T47D (cell line): ENCODE results near the gene TPRG1L.

Experiments
- DNase-seq, 2 experiments: peaks; one replicate each; pipeline versions ENCODE4 v3.0.0 to v3.0.0-alpha.2; 2011 to 2012; ENCODE audit warnings: low read depth in 1 of 2, low spot score in 1 of 2
- JUND ChIP-seq: IDR thresholded peaks from 2 replicates; pipeline ENCODE4 v1.6.1; 2012; ENCODE audit warnings: low read depth
- in situ Hi-C: cut with HindIII; loops from 2 replicates; pipeline ENCODE4 v1.10.0; 2016; ENCODE audit warnings: low sequenced_read_pairs, low pct_unique_long_range_greater_than_20kb

TPRG1L gene

DNA sequence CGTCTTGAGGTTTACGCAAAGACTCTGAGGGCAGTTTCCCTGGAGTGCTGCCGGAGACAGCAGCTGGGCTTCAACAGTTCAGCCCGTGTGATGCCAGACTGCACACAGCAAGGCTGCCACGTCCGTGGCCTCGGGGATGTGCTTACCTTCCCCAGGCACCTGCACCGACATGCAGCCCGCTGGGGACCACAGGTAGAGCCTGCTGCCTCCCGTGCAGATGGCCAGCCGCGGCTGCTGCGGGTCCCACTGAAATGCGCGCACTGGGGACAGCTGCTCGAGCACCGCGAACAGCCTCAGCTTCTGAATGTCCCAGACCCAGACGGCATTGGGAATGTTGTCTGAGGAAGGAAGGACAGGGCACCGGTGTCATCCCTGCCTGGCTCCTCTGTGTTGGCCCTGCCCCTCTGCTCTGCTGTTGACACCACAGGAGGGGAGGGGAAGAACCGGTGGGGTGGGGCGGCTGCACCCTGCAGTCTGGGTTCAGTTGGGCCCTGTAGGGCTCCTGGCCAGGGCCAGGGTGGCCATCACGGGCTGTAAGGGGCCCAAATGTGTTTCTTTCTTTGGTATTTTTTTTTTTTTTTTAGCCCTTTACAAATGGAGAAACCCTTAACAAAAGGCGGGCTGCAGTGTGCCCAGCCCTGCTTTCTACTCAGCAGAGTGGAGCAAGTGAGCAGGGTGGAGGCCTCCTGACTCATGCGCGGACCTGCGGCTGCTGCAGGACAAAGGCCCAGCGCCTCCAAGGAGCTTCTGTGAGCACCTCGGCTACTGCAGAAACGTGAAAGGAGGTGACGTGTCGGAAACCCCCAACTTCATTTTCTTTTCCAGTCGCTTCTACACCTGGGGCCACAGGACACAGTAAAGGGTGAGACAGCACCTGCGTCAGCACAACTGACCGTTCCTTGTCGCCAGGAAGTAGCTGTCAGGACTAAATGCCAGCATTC, 6.8 kb downstream of the TPRG1L start:
- TF ChIP-seq JUND: no peak
- in situ Hi-C loops: no loop called here
- no peak for DNase-seq

DNA sequence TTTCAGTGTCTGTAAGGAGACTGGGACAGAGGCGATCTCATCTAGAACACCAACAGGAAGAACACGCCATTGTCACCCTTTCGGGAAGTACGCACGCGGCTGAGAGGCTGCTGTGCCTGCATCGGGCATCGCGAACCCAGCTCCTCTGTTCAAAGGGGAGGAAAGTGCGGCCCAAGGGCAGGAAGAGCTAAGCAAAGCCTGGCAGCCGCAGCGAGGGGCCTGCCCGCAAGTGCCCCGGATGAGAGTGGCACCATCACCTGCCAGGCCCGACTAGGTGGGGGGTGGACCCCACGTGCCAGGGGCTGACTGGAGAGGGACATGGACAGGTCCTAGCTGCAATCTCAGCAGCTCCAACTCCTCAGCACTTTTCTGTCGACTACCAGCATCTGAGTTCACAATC, 7.5 kb downstream of the TPRG1L start:
- no peak for DNase-seq
- in situ Hi-C loops: no loop called here
- no peak for TF ChIP-seq JUND

DNA sequence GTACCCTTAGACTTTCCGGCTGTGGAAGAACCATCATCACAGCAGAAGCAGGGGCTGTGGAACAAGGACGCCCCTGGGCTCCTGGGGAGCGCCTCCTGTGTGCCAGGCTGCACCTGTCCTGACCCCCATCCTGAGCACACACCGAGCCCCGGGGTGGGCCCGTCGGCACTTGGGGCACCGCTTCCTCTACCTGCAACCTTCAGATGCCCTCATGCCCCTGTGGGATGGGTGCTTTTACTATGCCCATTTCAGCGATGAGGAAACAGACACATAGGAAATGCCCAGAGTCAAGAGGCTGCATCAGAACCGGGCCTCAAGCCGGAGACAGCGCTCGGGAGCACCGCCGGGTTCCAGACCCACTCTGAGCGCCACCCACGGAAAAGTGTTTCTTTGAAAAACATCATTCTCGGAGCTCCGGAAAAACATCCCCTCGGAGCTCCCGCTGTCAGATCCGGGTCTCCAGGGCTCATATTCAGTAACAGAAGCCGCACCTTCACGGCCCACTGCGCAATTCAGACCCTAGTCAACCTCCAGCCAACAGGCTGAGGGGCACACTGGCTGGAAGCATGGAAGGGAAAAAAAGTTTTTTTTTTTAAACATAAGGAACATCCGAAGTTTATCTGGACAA, 8.0 kb downstream of the TPRG1L start:
- in situ Hi-C loops: no loop called here
- no peak for DNase-seq
- no peak for TF ChIP-seq JUND

DNA sequence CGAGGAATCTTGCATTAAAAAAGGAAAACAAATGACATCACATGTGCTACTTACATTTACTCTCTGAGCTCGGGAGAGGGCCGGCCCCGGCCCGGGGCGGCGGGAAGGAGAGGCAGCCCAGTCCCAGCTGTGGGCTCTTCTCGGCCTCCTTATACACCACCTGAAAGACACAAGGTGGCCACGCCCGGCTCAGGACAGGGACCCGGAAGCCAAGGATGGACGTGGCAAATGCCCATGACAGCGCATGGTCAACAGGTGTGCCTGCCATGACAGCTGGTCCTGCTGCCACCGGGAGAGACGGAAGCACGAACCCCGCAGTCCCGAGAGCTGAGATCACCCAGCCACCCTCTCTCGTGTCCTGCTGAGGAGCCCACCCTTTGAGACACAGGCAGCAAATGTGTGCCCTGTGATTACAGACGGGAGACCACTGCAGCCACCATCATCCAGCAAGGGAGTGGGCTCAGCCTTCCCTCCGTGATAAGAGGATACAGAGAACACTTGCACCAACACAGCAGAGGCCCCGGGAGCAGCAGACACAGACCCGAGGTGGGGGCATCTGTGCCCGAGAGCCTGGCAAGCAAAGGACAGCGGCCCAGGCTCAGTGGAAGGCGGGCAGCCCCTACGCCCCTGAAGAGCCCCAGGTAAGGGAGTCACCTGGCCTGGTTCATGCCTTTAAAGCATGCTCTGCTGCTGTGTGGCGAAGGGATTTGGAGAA, 8.7 kb downstream of the TPRG1L start:
- in situ Hi-C loops: no loop called here
- no peak for TF ChIP-seq JUND
- no peak for DNase-seq

DNA sequence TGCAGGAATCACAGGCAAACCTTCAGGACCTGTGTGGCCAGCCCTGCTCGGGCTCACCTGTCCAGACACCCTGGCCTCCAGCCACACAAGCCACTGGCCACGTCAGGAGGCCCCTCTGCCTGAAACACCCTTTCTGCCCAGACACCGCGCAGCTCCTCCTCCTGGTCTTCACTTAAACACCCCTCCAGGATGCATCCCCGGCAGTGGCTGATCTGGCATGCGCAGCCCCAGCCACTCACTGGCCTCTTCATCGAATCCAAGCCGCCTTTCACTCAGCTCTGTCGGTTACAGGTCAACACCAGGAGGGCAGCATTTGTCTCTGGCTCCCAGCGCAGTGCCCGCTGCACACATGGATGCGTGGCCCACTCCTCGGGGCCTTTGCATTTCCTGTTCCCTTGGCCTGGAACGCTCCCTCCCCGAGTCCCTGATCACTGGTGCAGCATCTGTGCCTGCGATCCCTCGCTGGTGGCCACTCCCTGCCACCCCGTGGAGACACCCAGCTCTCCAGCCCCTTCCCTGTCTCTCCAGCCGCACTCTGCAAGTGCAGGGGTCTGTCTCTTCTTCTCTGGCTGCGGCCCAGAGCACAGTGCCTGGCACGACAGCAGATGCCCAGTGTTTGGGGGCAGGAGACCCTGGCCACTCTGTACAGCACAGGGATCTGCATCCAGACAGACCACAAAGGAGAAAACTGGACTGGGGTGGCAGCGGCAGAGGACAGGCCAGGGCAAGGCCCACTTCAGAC, 9.4 kb downstream of the TPRG1L start:
- no peak for TF ChIP-seq JUND
- no peak for DNase-seq
- in situ Hi-C loops: no loop called here

DNA sequence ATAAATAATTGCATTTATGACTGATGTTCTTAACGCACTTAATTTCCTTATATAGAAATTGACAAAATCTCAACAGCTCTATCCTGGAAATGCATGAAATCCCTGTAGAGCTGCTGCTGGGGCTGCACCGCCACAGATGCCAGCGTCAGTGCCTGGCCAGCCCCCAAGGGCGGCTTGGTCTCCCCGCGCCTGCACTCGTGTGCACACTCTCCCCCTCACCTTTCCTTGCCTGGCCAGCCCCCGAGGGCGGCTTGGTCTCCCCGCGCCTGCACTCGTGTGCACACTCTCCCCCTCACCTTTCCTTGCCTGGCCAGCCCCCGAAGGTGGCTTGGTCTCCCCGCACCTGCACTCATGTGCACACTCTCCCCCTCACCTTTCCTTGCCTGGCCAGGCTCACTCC, 11.3 kb downstream of the TPRG1L start:
- no peak for DNase-seq
- no peak for TF ChIP-seq JUND
- in situ Hi-C loops: no loop called here

DNA sequence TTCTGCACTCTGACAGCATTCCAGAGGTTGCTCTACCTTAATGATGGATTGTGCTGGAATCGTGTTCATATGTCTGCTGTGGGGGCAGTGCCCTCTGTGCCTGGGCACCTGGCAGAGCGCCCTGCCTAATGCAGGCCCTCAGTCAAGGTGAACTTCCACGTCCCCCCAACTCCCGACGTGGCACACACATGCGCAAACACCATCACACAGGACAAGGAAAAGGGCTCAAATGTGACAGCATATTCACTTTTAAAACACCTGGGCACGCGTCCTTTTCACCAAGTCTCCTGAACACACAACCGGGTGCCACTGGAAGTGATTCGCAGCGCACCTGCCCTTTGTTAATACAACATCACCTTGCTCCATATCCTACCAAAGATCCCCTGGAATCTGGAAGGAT, 11.7 kb downstream of the TPRG1L start:
- TF ChIP-seq JUND: no peak
- no peak for DNase-seq

DNA sequence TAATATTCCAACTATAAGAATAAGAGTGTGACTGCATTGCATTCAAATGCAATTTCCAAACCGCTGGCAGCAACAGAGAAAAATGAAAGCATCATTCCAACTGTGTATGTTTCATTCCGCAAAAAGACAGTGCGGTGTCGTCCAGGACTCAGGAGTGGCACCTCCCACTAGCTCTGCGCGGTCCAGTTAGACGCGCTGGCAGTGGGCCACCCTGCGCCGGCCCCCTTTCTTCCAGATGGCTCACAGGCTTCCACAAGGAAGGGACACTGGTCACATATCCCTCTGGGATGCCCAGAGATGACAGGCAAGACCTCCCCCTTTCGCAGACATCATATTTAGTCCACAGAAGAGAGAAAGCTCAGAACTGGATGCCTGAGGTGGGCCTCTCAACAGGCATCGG, 13.2 kb downstream of the TPRG1L start:
- no peak for DNase-seq
- in situ Hi-C loops: no loop called here
- no peak for TF ChIP-seq JUND

More for the DNA sequence above, 11.7 kb downstream of the TPRG1L start:
- in situ Hi-C loops: no loop called here

DNA sequence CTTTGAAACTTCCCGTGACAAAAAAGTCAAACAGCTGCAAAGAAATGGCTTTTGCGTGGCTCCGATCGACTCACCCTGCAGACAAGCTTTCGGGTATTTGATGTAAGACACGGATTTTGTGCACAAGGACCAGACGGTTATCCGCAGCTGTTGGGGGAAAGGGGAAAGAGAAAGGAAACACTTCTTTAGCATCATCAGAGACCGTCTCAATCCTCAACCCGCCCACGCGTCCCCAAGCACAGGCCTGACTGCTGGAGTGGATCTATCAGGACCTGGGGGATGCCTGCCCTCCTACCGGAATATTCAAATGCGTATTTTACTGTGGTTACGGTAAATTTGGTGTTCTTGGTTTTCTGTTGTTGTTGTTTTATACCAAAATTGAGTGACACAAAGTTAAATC, 13.9 kb downstream of the TPRG1L start:
- in situ Hi-C loops: no loop called here
- no peak for TF ChIP-seq JUND
- DNase-seq: no peak

DNA sequence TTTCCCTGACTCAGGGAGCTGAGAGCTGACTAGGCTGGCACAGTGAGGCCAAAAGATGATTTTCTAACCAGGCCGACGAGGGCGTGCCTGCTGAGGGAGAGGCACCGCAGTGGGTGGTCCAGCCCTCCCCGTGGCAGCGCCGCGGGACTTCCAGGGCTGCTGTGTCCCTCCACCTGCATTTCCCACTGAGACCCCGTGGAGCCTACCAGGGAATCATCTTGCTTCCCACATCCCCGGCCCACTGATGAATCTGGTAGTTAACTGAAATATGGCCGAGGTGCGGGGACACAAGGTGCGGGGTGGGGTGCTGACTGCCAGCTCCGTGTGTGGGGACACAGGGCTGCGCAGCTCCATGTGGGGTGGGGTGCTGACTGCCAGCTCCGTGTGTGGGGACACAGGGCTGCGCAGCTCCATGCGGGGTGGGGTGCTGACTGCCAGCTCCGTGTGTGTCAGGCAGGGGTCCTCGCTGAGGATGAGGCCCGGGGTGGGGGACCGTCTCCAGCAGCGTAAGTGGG, 14.6 kb downstream of the TPRG1L start:
- DNase-seq: no peak
- TF ChIP-seq JUND: no peak
- in situ Hi-C loops: no loop called here

DNA sequence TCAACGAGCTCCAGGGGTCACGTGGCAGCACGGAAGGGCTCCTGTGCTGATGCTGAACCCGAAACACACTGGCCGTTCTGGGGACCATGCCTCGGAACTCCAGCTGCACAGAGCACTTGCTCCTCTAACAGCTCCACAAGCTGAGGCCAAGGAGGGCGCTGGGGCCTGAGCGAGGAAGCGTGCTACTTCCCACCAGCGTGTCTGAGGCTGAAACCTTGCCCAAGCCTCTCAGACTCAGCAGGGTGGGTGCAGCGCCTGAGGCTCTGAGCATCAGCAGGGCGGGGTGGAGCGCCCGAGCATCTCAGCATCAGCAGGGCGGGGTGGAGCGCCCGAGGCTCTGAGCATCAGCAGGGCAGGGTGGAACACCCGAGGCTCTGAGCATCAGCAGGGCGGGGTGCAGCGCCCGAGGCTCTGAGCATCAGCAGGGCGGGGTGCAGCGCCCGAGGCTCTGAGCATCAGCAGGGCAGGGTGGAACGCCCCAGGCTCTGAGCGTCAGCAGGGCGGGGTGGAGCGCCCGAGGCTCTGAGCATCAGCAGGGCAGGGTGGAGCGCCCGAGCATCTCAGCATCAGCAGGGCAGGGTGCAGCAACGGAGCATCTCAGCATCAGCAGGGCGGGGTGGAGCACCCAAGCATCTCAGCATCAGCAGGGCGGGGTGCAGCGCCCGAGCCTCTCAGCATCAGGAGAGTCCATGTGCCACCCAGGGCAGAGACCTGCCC, 15.5 kb downstream of the TPRG1L start:
- in situ Hi-C loops: no loop called here

More for the DNA sequence above, 15.5 kb downstream of the TPRG1L start:
- TF ChIP-seq JUND: no peak
- DNase-seq: no peak
